Activated naive CD8-positive, alpha-beta T cell (primary cell): ENCODE data around the gene SEBOX.

Experiments used
- H3K27ac Mint-ChIP-seq: one replicate; pipeline ENCODE4 v1.8.0; 2021; ENCODE audit warnings: mixed read lengths
- H3K27me3 Mint-ChIP-seq: one replicate; pipeline ENCODE4 v1.8.0; 2021; ENCODE audit warnings: mixed read lengths
- H3K36me3 Mint-ChIP-seq: one replicate; pipeline ENCODE4 v1.8.0; 2021; ENCODE audit warnings: mixed read lengths
- H3K4me1 Mint-ChIP-seq: one replicate; pipeline ENCODE4 v1.8.0; 2021; ENCODE audit warnings: low read depth, mixed read lengths
- H3K4me3 Mint-ChIP-seq: one replicate; pipeline ENCODE4 v1.8.0; 2021; ENCODE audit warnings: mild to moderate bottlenecking, mixed read lengths
- H3K9me3 Mint-ChIP-seq: one replicate; pipeline ENCODE4 v1.8.0; 2021; ENCODE audit warnings: low read depth, mixed read lengths

The SEBOX gene

DNA sequence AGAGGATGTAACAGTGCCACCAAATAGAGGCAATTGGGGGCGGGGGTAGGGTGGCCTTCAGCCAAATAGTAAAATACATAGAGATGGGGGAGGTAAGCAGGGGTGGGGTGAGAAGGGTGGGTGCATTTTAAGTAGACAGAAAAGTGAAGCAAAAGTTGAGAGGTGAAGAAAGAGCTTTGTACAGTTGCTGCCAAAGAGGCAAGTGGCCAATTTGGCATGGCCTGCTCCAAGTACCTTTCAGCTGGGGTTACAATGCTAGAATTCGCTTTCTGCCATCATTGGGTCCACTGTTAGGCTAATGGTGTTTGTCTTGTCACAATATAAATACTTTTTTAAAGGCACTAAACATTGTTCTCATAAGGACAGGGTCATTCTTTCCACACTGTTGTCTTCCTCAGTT lies 51.2 kb downstream of the SEBOX start:
- no peak overlapping the region for H3K27ac Mint-ChIP-seq
- no peak overlapping the region for H3K4me3 Mint-ChIP-seq
- no peaks in the 10 kb centered on the region for H3K36me3 Mint-ChIP-seq
- no peaks in the 10 kb centered on the region for H3K9me3 Mint-ChIP-seq
- H3K4me1 Mint-ChIP-seq: peaks cover 11% of the 10 kb centered on the region
- no peaks in the 10 kb centered on the region for H3K27me3 Mint-ChIP-seq
